Stimulated activated CD4-positive, alpha-beta T cell treated with anti-CD3 and anti-CD28 coated beads, Interleukin-15, amount 100 ng/mL, for 1 hour (primary cell): ENCODE results near the gene WRNIP1.

Source experiments
- DNase-seq, 2 donors: peaks; one replicate each; pipeline ENCODE4 v3.0.0-alpha.2; 2020; ENCODE audit warnings: low read depth in 1 of 2, low spot score in 1 of 2

WRNIP1 gene

GRCh38 chr6:2765166-2765895 is at the start of gene WRNIP1:
WRNIP1 (plus strand) TSS chr6:2765393; CDS start chr6:2765623, 230 bp downstream.
- DNase-seq = peak; percentile 88 to 94

GRCh38 chr6:2715737-2716136 is 49.5 kb upstream of the WRNIP1 start:
- no peak for DNase-seq

GRCh38 chr6:2716936-2717700 is 48.1 kb upstream of the WRNIP1 start:
- DNase-seq = no peak

GRCh38 chr6:2718334-2719092 is 46.7 kb upstream of the WRNIP1 start:
- DNase-seq = no peak

GRCh38 chr6:2719093-2719455 is 46.1 kb upstream of the WRNIP1 start:
- no peak for DNase-seq

- DNase-seq = no peak
These were observed 44.0 kb upstream of the WRNIP1 start for GRCh38 chr6:2721219-2721618.

- DNase-seq = no peak
These were observed 39.7 kb upstream of the WRNIP1 start for GRCh38 chr6:2725364-2725988.

- no peak for DNase-seq
These were observed 39.1 kb upstream of the WRNIP1 start for GRCh38 chr6:2725999-2726567.

- DNase-seq = no peak
These were observed 35.3 kb upstream of the WRNIP1 start for GRCh38 chr6:2729921-2730320.

- no peak for DNase-seq
These were observed 34.7 kb upstream of the WRNIP1 start for GRCh38 chr6:2730353-2731107.

- no peak for DNase-seq
These were observed 33.8 kb upstream of the WRNIP1 start for GRCh38 chr6:2731281-2731909.

- DNase-seq = no peak
These were observed 32.6 kb upstream of the WRNIP1 start for GRCh38 chr6:2732503-2733089.

GRCh38 chr6:2733324-2733723 is 31.9 kb upstream of the WRNIP1 start:
- DNase-seq = no peak

GRCh38 chr6:2733736-2734480 is 31.3 kb upstream of the WRNIP1 start:
- no peak for DNase-seq

GRCh38 chr6:2734488-2735166 is 30.6 kb upstream of the WRNIP1 start:
- DNase-seq = no peak

GRCh38 chr6:2737885-2738284 is 27.3 kb upstream of the WRNIP1 start:
- DNase-seq = no peak

- DNase-seq = no peak
These were observed 26.7 kb upstream of the WRNIP1 start for GRCh38 chr6:2738373-2738979.

GRCh38 chr6:2739335-2739734 is 25.9 kb upstream of the WRNIP1 start:
- no peak for DNase-seq
